ENCODE results near the gene PEMT. TPM values are rescaled to one million over a fixed set of nuclear protein-coding genes. Genes with fewer than 3 reads are reported as not detected.

The PEMT gene
- total RNA-seq, 2 experiments from 2014 or later = 11.4 to 12.0 TPM

- H3K27me3 Mint-ChIP-seq = no peaks in the 10 kb centered on the region
- TF ChIP-seq CTCF (IDR thresholded peaks at IDR 0.05) = no peak
- H3K27me3 ChIP-seq (ENCODE audit: control insufficient read depth in 1 of 2, insufficient read depth in 2 of 2, low read length in 2 of 2) = no peaks in the 10 kb centered on the region
- H3K36me3 Mint-ChIP-seq (ENCODE audit: low read depth) = peaks cover 11% of the 10 kb centered on the region
- peaks cover 4% of the 10 kb centered on the region for H3K36me3 ChIP-seq (ENCODE audit: insufficient read depth, low read length)
- DNase-seq = no peak
- no peaks in the 10 kb centered on the region for H3K4me1 ChIP-seq (ENCODE audit: insufficient read depth, low read length)
- no peaks in the 10 kb centered on the region for H3K9me3 Mint-ChIP-seq
- ChIA-PET POLR2A (no interaction called here), CTCF (no interaction called here)
- intact Hi-C loops (cut with DNase I, micrococcal nuclease) = no loop called here
- no peaks in the 10 kb centered on the region for H3K4me1 Mint-ChIP-seq (ENCODE audit: low read depth)
- no peak for ATAC-seq (ENCODE audit: poor library complexity)
- no peak overlapping the region for H3K4me3 Mint-ChIP-seq
- no peaks in the 10 kb centered on the region for H3K9me3 ChIP-seq (ENCODE audit: control insufficient read depth in 1 of 2, insufficient read depth in 1 of 2, low read length in 2 of 2)
- H3K27ac Mint-ChIP-seq = no peak overlapping the region
- H3K27ac ChIP-seq (ENCODE audit: low read depth in 1 of 2, low read length in 2 of 2) = no peak overlapping the region
- H3K4me3 ChIP-seq (ENCODE audit: low read length) = no peak overlapping the region
Measured at GRCh38 chr17:17570798-17571716, 20.5 kb downstream of the PEMT start.

GRCh38 chr17:17570140-17570797 is 21.2 kb downstream of the PEMT start:
- Histone ChIP-seq H3K4me3 (ENCODE audit: low read length) (no peak overlapping the region), H3K9me3 (ENCODE audit: control insufficient read depth in 1 of 2, insufficient read depth in 1 of 2, low read length in 2 of 2) (no peaks in the 10 kb centered on the region), H3K4me1 (ENCODE audit: insufficient read depth, low read length) (no peaks in the 10 kb centered on the region), H3K36me3 (ENCODE audit: insufficient read depth, low read length) (peaks cover 2% of the 10 kb centered on the region), H3K27me3 (ENCODE audit: control insufficient read depth in 1 of 2, insufficient read depth in 2 of 2, low read length in 2 of 2) (no peaks in the 10 kb centered on the region), H3K27ac (ENCODE audit: low read depth in 1 of 2, low read length in 2 of 2) (no peak overlapping the region)
- intact Hi-C loops (cut with DNase I, micrococcal nuclease) = no loop called here
- Mint-ChIP-seq H3K9me3 (no peaks in the 10 kb centered on the region), H3K36me3 (ENCODE audit: low read depth) (peaks cover 11% of the 10 kb centered on the region), H3K27ac (no peak overlapping the region), H3K4me1 (ENCODE audit: low read depth) (no peaks in the 10 kb centered on the region), H3K4me3 (no peak overlapping the region), H3K27me3 (no peaks in the 10 kb centered on the region)
- DNase-seq (no peak), ATAC-seq (ENCODE audit: poor library complexity) (no peak)
- no peak for TF ChIP-seq CTCF (IDR thresholded peaks at IDR 0.05)
- ChIA-PET CTCF (no interaction called here), POLR2A (no interaction called here)

DNA sequence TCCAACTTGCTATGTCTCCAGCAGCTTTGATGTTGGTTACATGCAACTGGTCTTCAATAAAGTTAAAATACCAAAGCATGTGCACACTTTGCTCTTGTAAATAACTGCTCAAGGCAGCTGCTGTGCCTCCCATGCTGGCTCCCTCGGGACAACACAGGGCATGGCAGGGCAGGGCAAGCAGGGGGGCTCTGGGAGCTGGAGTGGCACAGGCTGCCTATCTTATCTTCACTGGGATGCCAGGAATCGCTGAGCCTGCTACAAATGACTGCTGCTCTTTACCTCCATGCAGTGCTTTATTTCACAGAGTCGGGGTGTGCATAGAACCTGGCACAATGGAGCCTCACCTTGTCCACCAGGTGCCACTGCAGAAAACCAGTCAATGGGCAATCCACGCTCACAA is 21.8 kb downstream of the PEMT start:
- Mint-ChIP-seq H3K27me3 (no peaks in the 10 kb centered on the region), H3K4me3 (no peak overlapping the region), H3K9me3 (no peaks in the 10 kb centered on the region), H3K4me1 (ENCODE audit: low read depth) (no peaks in the 10 kb centered on the region), H3K27ac (no peak overlapping the region), H3K36me3 (ENCODE audit: low read depth) (peaks cover 11% of the 10 kb centered on the region)
- Histone ChIP-seq H3K4me3 (ENCODE audit: low read length) (no peak overlapping the region), H3K27ac (ENCODE audit: low read depth in 1 of 2, low read length in 2 of 2) (no peak overlapping the region), H3K4me1 (ENCODE audit: insufficient read depth, low read length) (no peaks in the 10 kb centered on the region), H3K9me3 (ENCODE audit: control insufficient read depth in 1 of 2, insufficient read depth in 1 of 2, low read length in 2 of 2) (no peaks in the 10 kb centered on the region), H3K27me3 (ENCODE audit: control insufficient read depth in 1 of 2, insufficient read depth in 2 of 2, low read length in 2 of 2) (no peaks in the 10 kb centered on the region), H3K36me3 (ENCODE audit: insufficient read depth, low read length) (peaks cover 2% of the 10 kb centered on the region)
- ATAC-seq (ENCODE audit: poor library complexity) (no peak), DNase-seq (no peak)
- intact Hi-C loops (cut with DNase I, micrococcal nuclease) = loop anchor here (2.0 to 5.0 kb wide), 2 partner anchors 67 to 215 kb away; no protein-coding TSS in a partner anchor
- POLR2A ChIA-PET = no interaction called here
- TF ChIP-seq CTCF (IDR thresholded peaks at IDR 0.05) = no peak
- CTCF ChIA-PET = no interaction called here

All from CD4-positive, alpha-beta T cell (primary cell).